Chondrocyte (in vitro differentiated cells): ENCODE results near the gene GPS2. TPM values are rescaled to one million over a fixed set of nuclear protein-coding genes. Genes with fewer than 3 reads are reported as not detected.
"Not testable (repeated sequence)": the region's sequence is repeated elsewhere in the genome, so short reads cannot be mapped to it uniquely, and the experiment has no call there.

Source experiments
- DNase-seq: peaks from one replicate; pipeline ENCODE4 v3.0.0; 2021; ENCODE audit warnings: mixed read lengths, low spot score
- H3K27ac Mint-ChIP-seq: one replicate; pipeline ENCODE4 v1.8.0; 2021; ENCODE audit warnings: mild to moderate bottlenecking, moderate library complexity, mixed read lengths; ENCODE audit not compliant: unreplicated experiment
- H3K27me3 Mint-ChIP-seq: 2 replicates; pipeline ENCODE4 v1.8.0; 2021; ENCODE audit warnings: low read depth, mixed read lengths
- H3K36me3 Mint-ChIP-seq: 2 replicates; pipeline ENCODE4 v1.8.0; 2021; ENCODE audit warnings: low read depth, mixed read lengths
- H3K4me1 Mint-ChIP-seq: 2 replicates; pipeline ENCODE4 v1.8.0; 2021; ENCODE audit warnings: low read depth, mild to moderate bottlenecking, mixed read lengths
- H3K4me3 Mint-ChIP-seq: one replicate; pipeline ENCODE4 v1.8.0; 2021; ENCODE audit warnings: mild to moderate bottlenecking, moderate library complexity, mixed read lengths; ENCODE audit not compliant: unreplicated experiment
- H3K9me3 Mint-ChIP-seq: 2 replicates; pipeline ENCODE4 v1.8.0; 2021; ENCODE audit warnings: low read depth, mixed read lengths
- total RNA-seq: library from RNA; stranded (reverse); gene quantifications from 3 replicates; pipeline ENCODE4 v1.2.1, GENCODE V29; 2021
- TF ChIP-seq, protein P1 (sequence below): fragments of 200-600 bp; sonication (generic); IDR thresholded peaks from 2 replicates; pipeline ENCODE4 v1.5.0; 2021; ENCODE audit warnings: antibody characterized with exemption, mild to moderate bottlenecking, moderate library complexity

Gene GPS2
- total RNA-seq, 1 donor from 2014 or later = 43.9 TPM

DNA sequence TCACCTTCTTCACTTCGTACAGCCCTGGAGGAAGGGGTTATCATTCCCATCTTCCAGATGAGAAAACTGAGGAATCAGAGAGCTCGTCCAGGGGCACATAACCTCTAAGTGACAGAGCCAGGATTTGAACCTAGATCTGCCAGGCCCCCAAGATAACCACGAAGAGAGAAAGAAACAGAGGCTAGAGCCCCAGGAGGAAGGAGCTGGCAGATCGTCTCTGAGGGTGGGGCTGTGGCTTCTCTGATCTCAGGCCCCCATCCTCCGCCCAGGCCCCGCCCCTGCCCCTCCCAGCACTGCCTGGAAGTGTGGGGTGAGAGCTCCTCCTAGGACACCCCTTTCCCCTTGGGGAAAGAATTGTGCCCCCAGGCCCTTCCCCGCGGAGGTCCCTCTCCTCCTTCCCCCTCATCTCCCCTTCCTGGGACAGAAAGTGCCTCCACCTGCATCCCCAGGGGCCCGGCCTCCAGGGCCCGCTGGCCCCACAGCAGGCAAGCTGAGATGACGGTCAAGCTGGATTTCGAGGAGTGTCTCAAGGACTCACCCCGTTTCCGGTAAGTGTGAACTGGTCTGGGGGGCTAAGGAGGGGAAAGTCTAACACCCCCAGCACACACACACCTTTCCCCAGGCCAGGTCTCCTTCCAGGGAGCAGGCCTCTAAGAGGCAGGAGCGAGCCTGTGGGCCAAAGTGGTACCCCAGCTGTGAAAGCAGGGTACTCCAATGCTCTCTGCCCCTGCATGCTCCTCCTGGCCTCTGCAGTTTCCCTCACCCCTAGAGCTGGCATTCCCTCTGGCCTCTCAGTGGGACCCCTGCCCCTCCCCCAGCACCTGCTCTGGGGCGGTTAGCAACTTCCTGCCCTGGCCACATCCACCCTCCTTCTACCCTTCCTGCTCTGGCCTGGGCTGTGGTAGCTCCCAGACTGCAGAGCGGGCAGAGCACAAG, 21.3 kb upstream of the GPS2 start, which contains the start of gene ACAP1:
Gene ACAP1, plus strand, starts transcription at position 290 of the 936 bp plus-strand sequence. Its CDS starts 206 bp downstream, at position 496.
- no peaks in the 10 kb centered on the region for H3K9me3 Mint-ChIP-seq
- H3K4me3 Mint-ChIP-seq = no peak within 1 kb of the TSS

DNA sequence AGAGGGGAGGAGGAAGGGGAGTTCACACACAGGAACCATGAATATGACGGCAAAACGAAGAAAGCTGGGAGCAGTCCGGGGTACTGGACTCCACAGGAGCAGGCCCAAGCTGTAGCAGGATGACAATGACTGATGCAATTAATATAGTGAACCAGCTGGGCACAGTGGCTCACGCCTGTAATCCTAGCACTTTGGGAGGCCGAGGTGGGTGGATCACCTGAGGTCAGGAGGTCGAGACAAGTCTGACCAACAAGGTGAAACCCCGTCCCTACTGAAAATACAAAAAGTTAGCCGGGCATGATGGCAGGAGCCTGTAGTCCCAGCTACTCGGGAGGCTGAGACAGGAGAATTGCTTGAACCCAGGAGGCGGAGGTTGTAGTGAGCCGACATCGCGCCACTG, 20.6 kb upstream of the GPS2 start:
- not testable (repeated sequence) for H3K27ac Mint-ChIP-seq, H3K4me3 Mint-ChIP-seq

More for the DNA sequence above, 21.3 kb upstream of the GPS2 start, which contains the start of gene ACAP1:
- DNase-seq = no peak
- H3K27me3 Mint-ChIP-seq = peaks cover 6% of the 10 kb centered on the region
- no peak within 1 kb of the TSS for H3K27ac Mint-ChIP-seq
- H3K4me1 Mint-ChIP-seq = no peaks in the 10 kb centered on the region
- H3K36me3 Mint-ChIP-seq = no peaks in the 10 kb centered on the region
- TF ChIP-seq, protein P1, sequence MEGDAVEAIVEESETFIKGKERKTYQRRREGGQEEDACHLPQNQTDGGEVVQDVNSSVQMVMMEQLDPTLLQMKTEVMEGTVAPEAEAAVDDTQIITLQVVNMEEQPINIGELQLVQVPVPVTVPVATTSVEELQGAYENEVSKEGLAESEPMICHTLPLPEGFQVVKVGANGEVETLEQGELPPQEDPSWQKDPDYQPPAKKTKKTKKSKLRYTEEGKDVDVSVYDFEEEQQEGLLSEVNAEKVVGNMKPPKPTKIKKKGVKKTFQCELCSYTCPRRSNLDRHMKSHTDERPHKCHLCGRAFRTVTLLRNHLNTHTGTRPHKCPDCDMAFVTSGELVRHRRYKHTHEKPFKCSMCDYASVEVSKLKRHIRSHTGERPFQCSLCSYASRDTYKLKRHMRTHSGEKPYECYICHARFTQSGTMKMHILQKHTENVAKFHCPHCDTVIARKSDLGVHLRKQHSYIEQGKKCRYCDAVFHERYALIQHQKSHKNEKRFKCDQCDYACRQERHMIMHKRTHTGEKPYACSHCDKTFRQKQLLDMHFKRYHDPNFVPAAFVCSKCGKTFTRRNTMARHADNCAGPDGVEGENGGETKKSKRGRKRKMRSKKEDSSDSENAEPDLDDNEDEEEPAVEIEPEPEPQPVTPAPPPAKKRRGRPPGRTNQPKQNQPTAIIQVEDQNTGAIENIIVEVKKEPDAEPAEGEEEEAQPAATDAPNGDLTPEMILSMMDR = no peak

DNA sequence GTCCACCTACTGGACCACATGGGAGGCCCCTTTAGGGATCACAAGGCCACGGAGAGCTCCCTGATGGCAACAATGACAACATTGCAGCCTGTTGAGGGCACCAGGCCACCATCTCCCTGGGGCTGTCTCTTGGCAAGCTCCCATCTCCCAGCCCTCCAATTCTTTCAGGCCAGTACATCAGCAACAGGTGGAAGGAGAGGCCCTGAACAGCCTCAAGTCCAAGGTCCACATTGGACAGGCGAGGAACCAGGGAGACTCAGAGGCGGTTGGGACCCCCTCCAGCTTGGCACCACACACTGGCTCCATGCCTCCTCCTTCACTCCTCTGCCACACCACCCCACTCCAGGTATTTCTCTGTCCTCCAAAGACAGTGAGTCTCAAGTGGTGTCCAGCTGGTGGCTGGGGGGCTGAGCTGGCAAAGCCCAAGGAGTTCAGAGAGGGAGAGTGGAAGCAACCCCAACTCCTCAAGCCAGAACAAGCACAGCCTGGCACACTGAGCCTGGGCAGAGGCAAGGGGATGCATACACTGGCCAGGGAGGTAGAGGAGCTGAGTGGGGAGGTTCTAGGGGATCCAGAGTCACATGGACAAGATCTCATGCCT, 19.9 kb upstream of the GPS2 start:
- TF ChIP-seq, protein P1 = no peak
- no peak overlapping the region for H3K4me3 Mint-ChIP-seq
- H3K36me3 Mint-ChIP-seq = no peaks in the 10 kb centered on the region
- no peaks in the 10 kb centered on the region for H3K9me3 Mint-ChIP-seq
- peaks cover 1% of the 10 kb centered on the region for H3K4me1 Mint-ChIP-seq
- H3K27me3 Mint-ChIP-seq = peaks cover 4% of the 10 kb centered on the region
- H3K27ac Mint-ChIP-seq = no peak overlapping the region
- no peak for DNase-seq

More for the DNA sequence above, 20.6 kb upstream of the GPS2 start:
- DNase-seq, H3K27me3 Mint-ChIP-seq, H3K4me1 Mint-ChIP-seq, H3K36me3 Mint-ChIP-seq, H3K9me3 Mint-ChIP-seq: not testable (repeated sequence)

DNA sequence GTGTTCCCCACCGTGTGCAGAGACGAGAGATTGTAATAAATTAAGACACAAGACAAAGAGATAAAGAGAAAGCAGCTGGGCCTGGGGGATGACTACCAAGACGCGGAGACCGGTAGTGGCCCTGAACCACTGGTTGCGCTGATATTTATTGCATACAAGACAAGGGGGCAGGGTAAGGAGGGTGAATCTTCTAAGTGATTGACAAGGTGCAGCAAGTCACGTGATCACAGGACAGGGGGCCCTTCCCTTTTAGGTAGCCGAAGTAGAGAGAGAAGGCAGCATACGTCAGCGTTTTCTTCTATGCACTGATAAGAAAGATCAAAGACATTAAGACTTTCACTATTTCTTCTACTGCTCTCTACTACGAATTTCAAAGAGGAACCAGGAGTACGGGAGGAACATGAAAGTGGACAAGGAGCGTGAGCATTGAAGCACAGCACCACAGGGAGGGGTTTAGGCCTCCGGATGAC, 17.5 kb upstream of the GPS2 start:
- H3K27me3 Mint-ChIP-seq, H3K4me3 Mint-ChIP-seq, DNase-seq, H3K36me3 Mint-ChIP-seq, H3K27ac Mint-ChIP-seq, H3K9me3 Mint-ChIP-seq: not testable (repeated sequence)
- H3K4me1 Mint-ChIP-seq = peaks cover 16% of the 10 kb centered on the region

DNA sequence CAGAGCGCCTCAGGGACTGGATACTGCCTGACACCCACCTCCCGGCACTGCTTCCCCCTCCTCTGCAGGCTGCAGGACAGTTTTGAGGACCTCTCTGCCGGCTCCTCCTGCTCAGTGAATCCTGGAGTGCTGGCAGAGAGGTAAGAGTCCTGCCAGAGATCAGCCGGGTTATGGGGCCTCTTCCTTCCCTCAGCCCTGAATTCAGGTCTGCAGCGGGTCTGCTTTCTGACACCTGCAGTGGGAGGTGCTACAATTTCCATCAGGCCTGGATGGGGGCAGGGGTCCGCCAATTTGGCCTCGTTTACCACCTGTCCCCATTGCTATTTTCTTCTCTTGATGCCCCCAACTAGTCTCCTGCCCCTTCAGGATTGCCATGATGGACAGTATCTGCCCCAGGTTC, 17.0 kb upstream of the GPS2 start:
- Mint-ChIP-seq H3K27ac (no peak overlapping the region), H3K27me3 (peaks cover 3% of the 10 kb centered on the region), H3K9me3 (no peaks in the 10 kb centered on the region), H3K4me1 (peaks cover 19% of the 10 kb centered on the region), H3K4me3 (no peak overlapping the region), H3K36me3 (no peaks in the 10 kb centered on the region)
- DNase-seq = no peak
- TF ChIP-seq, protein P1 = no peak

DNA sequence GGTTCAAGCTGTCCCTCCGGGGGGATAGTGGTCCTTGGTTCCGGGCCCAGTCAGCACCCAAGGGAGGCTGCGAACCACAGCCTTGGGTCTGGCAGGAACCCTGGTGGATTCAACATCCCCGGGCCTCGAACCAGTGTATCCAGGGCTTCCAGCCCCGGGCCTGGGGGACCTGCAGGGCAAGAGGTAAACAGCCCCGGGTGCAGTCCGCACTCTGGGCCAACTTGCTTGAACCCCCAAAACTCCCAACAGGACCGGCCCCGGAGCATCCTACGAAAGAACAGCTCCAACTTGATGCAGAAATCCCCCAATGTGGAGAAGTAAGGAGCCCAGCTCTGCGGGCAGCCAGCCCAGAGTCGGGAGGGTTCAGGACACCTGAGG, 15.5 kb upstream of the GPS2 start:
- Mint-ChIP-seq H3K27me3 (no peaks in the 10 kb centered on the region), H3K4me1 (peaks cover 19% of the 10 kb centered on the region), H3K9me3 (no peaks in the 10 kb centered on the region), H3K27ac (no peak overlapping the region), H3K4me3 (peak overlapping the region; percentile 95), H3K36me3 (no peaks in the 10 kb centered on the region)
- DNase-seq = no peak
- TF ChIP-seq, protein P1 = no peak
